H1 (cell line): ENCODE data around the gene ACTR3C.
"Not testable (repeated sequence)": the region's sequence is repeated elsewhere in the genome, so short reads cannot be mapped to it uniquely, and the experiment has no call there.

Experiments
- ASH2L ChIP-seq: fragments of 200-600, 300-600 bp; sonication (generic); IDR thresholded peaks from one replicate; pipeline ENCODE4 v1.7.1; 2017; ENCODE audit warnings: low read length
- EP300 ChIP-seq, 2 experiments: IDR thresholded peaks; 1 replicate in 1 of 2; 2 replicates in 1 of 2; pipeline ENCODE4 v1.6.1; 2011 to 2012; ENCODE audit warnings: low read depth in 2 of 2, low read length in 2 of 2, mild to moderate bottlenecking in 2 of 2, borderline replicate concordance in 1 of 2, inconsistent platforms in 1 of 2, moderate library complexity in 1 of 2
- GABPA ChIP-seq: IDR thresholded peaks from 2 replicates; pipeline ENCODE4 v1.6.1; 2011; ENCODE audit warnings: mild to moderate bottlenecking, low read length, moderate library complexity, borderline replicate concordance; ENCODE audit not compliant: insufficient read depth
- JUND ChIP-seq: IDR thresholded peaks from 2 replicates; pipeline ENCODE4 v1.6.1; 2011; ENCODE audit warnings: mild to moderate bottlenecking, improper control_type of control experiment, low read length
- NRF1 ChIP-seq: IDR thresholded peaks from 2 replicates; pipeline ENCODE4 v1.6.1; 2011; ENCODE audit warnings: mild to moderate bottlenecking, low read depth, low read length, improper control_type of control experiment
- POLR2AphosphoS5 ChIP-seq: IDR thresholded peaks from 2 replicates; pipeline ENCODE4 v1.6.1; 2011; ENCODE audit warnings: low read depth, low read length
- RFX5 ChIP-seq: IDR thresholded peaks from 2 replicates; pipeline ENCODE4 v1.6.1; 2011; ENCODE audit warnings: low read depth, low read length, improper control_type of control experiment, borderline replicate concordance
- SIN3A ChIP-seq, 2 experiments: IDR thresholded peaks in 1 of 2; conservative IDR thresholded peaks in 1 of 2; 2 replicates each; pipeline ENCODE4 v1.6.1; 2011 to 2012; ENCODE audit warnings: low read length in 2 of 2, improper control_type of control experiment in 1 of 2, low read depth in 1 of 2, mild to moderate bottlenecking in 1 of 2
- SUZ12 ChIP-seq: fragments of 200-600 bp; sonication (generic); IDR thresholded peaks from 2 replicates; pipeline ENCODE4 v1.6.1; 2012; ENCODE audit warnings: mild to moderate bottlenecking, inconsistent platforms, low read length, moderate library complexity, mixed read lengths
- TF ChIP-seq, protein P1 (sequence below): IDR thresholded peaks from 2 replicates; pipeline ENCODE4 v1.6.1; 2012; ENCODE audit warnings: low read length, inconsistent platforms

DNA sequence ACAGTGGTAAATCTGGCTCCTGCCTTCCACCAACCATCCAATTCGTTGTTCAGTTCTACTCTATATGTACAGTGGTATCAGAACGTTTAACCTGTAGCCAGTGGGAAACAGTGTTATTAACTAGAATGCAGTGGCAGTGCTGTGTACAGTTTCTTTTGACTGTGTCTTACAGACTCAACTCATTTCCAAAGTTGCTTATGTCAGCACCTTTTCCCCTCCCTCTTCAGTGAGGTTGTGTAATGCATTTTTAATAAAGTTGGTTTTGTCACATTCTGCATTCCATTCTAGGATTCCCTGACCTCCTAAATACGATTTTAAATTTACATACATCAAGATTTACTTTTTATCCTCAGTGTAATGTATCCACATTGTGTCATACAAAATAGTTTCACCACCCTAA, 97.9 kb downstream of the ACTR3C start:
- not testable (repeated sequence) for TF ChIP-seq GABPA; NRF1; SIN3A (conservative IDR thresholded peaks at IDR 0.05 in 1 of 2, IDR thresholded peaks at IDR 0.05 in 1 of 2; ENCODE audit: low read depth in 1 of 2, low read length in 2 of 2); RFX5; POLR2AphosphoS5; ASH2L; EP300 (IDR thresholded peaks at IDR 0.05; ENCODE audit: borderline replicate concordance in 1 of 2, low read depth in 2 of 2, low read length in 2 of 2); JUND; SUZ12
- TF ChIP-seq, protein P1, sequence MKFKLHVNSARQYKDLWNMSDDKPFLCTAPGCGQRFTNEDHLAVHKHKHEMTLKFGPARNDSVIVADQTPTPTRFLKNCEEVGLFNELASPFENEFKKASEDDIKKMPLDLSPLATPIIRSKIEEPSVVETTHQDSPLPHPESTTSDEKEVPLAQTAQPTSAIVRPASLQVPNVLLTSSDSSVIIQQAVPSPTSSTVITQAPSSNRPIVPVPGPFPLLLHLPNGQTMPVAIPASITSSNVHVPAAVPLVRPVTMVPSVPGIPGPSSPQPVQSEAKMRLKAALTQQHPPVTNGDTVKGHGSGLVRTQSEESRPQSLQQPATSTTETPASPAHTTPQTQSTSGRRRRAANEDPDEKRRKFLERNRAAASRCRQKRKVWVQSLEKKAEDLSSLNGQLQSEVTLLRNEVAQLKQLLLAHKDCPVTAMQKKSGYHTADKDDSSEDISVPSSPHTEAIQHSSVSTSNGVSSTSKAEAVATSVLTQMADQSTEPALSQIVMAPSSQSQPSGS = not testable (repeated sequence)
